H1 (cell line): Measurements from ENCODE around the gene GPC6. TPM values are rescaled to one million over a fixed set of nuclear protein-coding genes. Genes with fewer than 3 reads are reported as not detected.

Experiments used
- CTCF ChIA-PET: fragments of 300-600 bp; sonication (Branson Sonifier 250); formaldehyde crosslinking; loops from one replicate; lab custom pipeline; 2021; ENCODE audit not compliant: partially characterized antibody; lab: Charles Lee
- POLR2A ChIA-PET: fragments of 300-600 bp; sonication (Branson Sonifier 250); formaldehyde crosslinking; loops from one replicate; lab custom pipeline; 2021; ENCODE audit warnings: inconsistent platforms; ENCODE audit not compliant: partially characterized antibody; lab: Charles Lee
- DNase-seq, 2 experiments: peaks; one replicate each; pipeline versions ENCODE4 v3.0.0 to v3.0.0-alpha.2; 2010 to 2022; ENCODE audit warnings: low spot score in 2 of 2, low read depth in 1 of 2, mixed read lengths in 1 of 2
- FAIRE-seq: peaks from 2 replicates; lab custom pipeline; 2011; peaks lifted over from hg19 to GRCh38; lab: Jason Lieb, UNC
- H2AFZ ChIP-seq: 2 replicates; pipeline ENCODE4 v1.8.1; 2012; ENCODE audit warnings: low read length, inconsistent platforms
- H2AK5ac ChIP-seq: 2 replicates; pipeline ENCODE4 v1.6.1; 2013; ENCODE audit warnings: low read depth, low read length
- H2BK120ac ChIP-seq: replicated peaks from 2 replicates; pipeline ENCODE3; 2013; ENCODE audit warnings: low read depth, low read length, inconsistent platforms
- H2BK12ac ChIP-seq: 2 replicates; pipeline ENCODE4 v1.6.1; 2013; ENCODE audit warnings: low read depth, low read length
- H2BK15ac ChIP-seq: 2 replicates; pipeline ENCODE4 v1.6.1; 2013; ENCODE audit warnings: low read length
- H2BK20ac ChIP-seq: 2 replicates; pipeline ENCODE4 v1.6.1; 2013; ENCODE audit warnings: low read length
- H2BK5ac ChIP-seq: 2 replicates; pipeline ENCODE4 v1.6.1; 2013; ENCODE audit warnings: low read depth, low read length
- H3K14ac ChIP-seq: 2 replicates; pipeline ENCODE4 v1.6.1; 2013; ENCODE audit warnings: inconsistent platforms; ENCODE audit not compliant: insufficient read length
- H3K18ac ChIP-seq: 2 replicates; pipeline ENCODE4 v1.6.1; 2013; ENCODE audit warnings: low read length; ENCODE audit errors: extremely low read depth
- H3K23ac ChIP-seq: 2 replicates; pipeline ENCODE4 v1.6.1; 2013; ENCODE audit warnings: inconsistent platforms; ENCODE audit not compliant: insufficient read length
- H3K23me2 ChIP-seq: 2 replicates; pipeline ENCODE4 v1.6.1; 2013; ENCODE audit warnings: low read depth, low read length
- H3K27ac ChIP-seq: 2 replicates; pipeline ENCODE4 v1.6.1; 2011; ENCODE audit warnings: low read depth, low read length, inconsistent platforms
- H3K27me3 ChIP-seq, 4 experiments: replicated peaks in 1 of 4; 1 replicate in 1 of 4; 2 replicates in 3 of 4; pipeline versions ENCODE4 v1.6.1 to v1.8.1; 2011 to 2013; ENCODE audit warnings: low read length in 3 of 4, mild to moderate bottlenecking in 3 of 4, inconsistent platforms in 2 of 4, mixed read lengths in 2 of 4, moderate library complexity in 1 of 4; ENCODE audit not compliant: control insufficient read depth in 3 of 4, insufficient read depth in 3 of 4; ENCODE audit errors: extremely low read depth in 1 of 4
- H3K36me3 ChIP-seq, 4 experiments: 2 replicates each; pipeline versions ENCODE4 v1.6.1 to v1.8.1; 2011 to 2013; ENCODE audit warnings: mild to moderate bottlenecking in 4 of 4, low read length in 3 of 4, moderate library complexity in 2 of 4, control low read depth in 1 of 4, inconsistent platforms in 1 of 4; ENCODE audit not compliant: insufficient read depth in 4 of 4, control insufficient read depth in 2 of 4
- H3K4ac ChIP-seq: replicated peaks from 2 replicates; pipeline ENCODE3; 2013; ENCODE audit warnings: low read length, low read depth, mixed read lengths, inconsistent platforms; ENCODE audit not compliant: insufficient read length
- H3K4me1 ChIP-seq, 4 experiments: replicated peaks in 1 of 4; 1 replicate in 1 of 4; 2 replicates in 3 of 4; pipeline versions ENCODE4 v1.6.1 to v1.8.1; 2011 to 2013; ENCODE audit warnings: low read length in 3 of 4, inconsistent platforms in 2 of 4, mixed read lengths in 1 of 4; ENCODE audit not compliant: insufficient read depth in 4 of 4, control insufficient read depth in 3 of 4
- H3K4me2 ChIP-seq, 2 experiments: 2 replicates each; pipeline versions ENCODE4 v1.6.1 to v1.8.1; 2011 to 2013; ENCODE audit warnings: low read depth in 2 of 2, low read length in 2 of 2, control low read depth in 1 of 2, inconsistent platforms in 1 of 2, mild to moderate bottlenecking in 1 of 2; ENCODE audit not compliant: insufficient read depth in 1 of 2
- H3K4me3 ChIP-seq, 4 experiments: fragments of 200-600, 300-600 bp in 1 of 4; sonication (generic), shearing (Covaris generic), sonication (Bioruptor Twin) in 1 of 4; 2 replicates each; pipeline versions ENCODE4 v1.5.1 to v1.8.1; 2011 to 2016; ENCODE audit warnings: low read length in 4 of 4, low read depth in 3 of 4, control low read depth in 2 of 4, inconsistent platforms in 2 of 4, mild to moderate bottlenecking in 2 of 4, mixed read lengths in 1 of 4, moderate library complexity in 1 of 4; ENCODE audit not compliant: insufficient read depth in 2 of 4; ENCODE audit errors: extremely low read depth in 1 of 4
- H3K56ac ChIP-seq: replicated peaks from 2 replicates; pipeline ENCODE3; 2013; ENCODE audit warnings: low read depth, mild to moderate bottlenecking, mixed read lengths, low read length, inconsistent platforms; ENCODE audit not compliant: insufficient read length
- H3K79me1 ChIP-seq: 2 replicates; pipeline ENCODE4 v1.6.1; 2013; ENCODE audit warnings: low read depth, low read length, control low read depth
- H3K79me2 ChIP-seq, 2 experiments: 2 replicates each; pipeline versions ENCODE4 v1.6.1 to v1.8.1; 2012 to 2013; ENCODE audit warnings: low read length in 2 of 2, mild to moderate bottlenecking in 2 of 2, inconsistent platforms in 1 of 2; ENCODE audit not compliant: insufficient read depth in 2 of 2, control insufficient read depth in 1 of 2
- H3K9ac ChIP-seq, 4 experiments: replicated peaks in 1 of 4; 1 replicate in 1 of 4; 2 replicates in 3 of 4; pipeline versions ENCODE4 v1.6.1 to v1.8.1; 2011 to 2013; ENCODE audit warnings: low read depth in 3 of 4, low read length in 3 of 4, control low read depth in 2 of 4, mild to moderate bottlenecking in 2 of 4, moderate library complexity in 2 of 4, inconsistent platforms in 1 of 4; ENCODE audit errors: extremely low read depth in 1 of 4
- H3K9me3 ChIP-seq, 2 experiments: 2 replicates each; pipeline versions ENCODE4 v1.6.1 to v1.8.1; 2012 to 2013; ENCODE audit warnings: mild to moderate bottlenecking in 2 of 2, moderate library complexity in 2 of 2, control low read depth in 1 of 2, inconsistent platforms in 1 of 2, low read depth in 1 of 2, low read length in 1 of 2, mixed read lengths in 1 of 2; ENCODE audit not compliant: insufficient read depth in 2 of 2
- H4K20me1 ChIP-seq, 2 experiments: replicated peaks in 1 of 2; 2 replicates each; pipeline versions ENCODE3 to v1.8.1; 2011 to 2013; ENCODE audit warnings: inconsistent platforms in 2 of 2, low read length in 2 of 2, mild to moderate bottlenecking in 1 of 2; ENCODE audit not compliant: insufficient read depth in 2 of 2, control insufficient read depth in 1 of 2
- H4K5ac ChIP-seq: 2 replicates; pipeline ENCODE4 v1.6.1; 2013; ENCODE audit warnings: low read length, low read depth, mixed read lengths, inconsistent platforms; ENCODE audit not compliant: insufficient read length
- H4K8ac ChIP-seq: 2 replicates; pipeline ENCODE4 v1.8.0; 2013; ENCODE audit warnings: mild to moderate bottlenecking, moderate library complexity, low read length, inconsistent platforms; ENCODE audit not compliant: insufficient read depth; ENCODE audit errors: extremely low read depth
- H4K91ac ChIP-seq: replicated peaks from 2 replicates; pipeline ENCODE3; 2013; ENCODE audit warnings: low read length, mixed read lengths, inconsistent platforms; ENCODE audit not compliant: insufficient read length
- BRCA1 ChIP-seq: IDR thresholded peaks from 2 replicates; pipeline ENCODE4 v1.6.1; 2012; ENCODE audit warnings: low read depth, low read length, improper control_type of control experiment
- CBX8 ChIP-seq: fragments of 300-800, 300-1000 bp; sonication (generic); IDR thresholded peaks from 2 replicates; pipeline ENCODE4 v1.7.1; 2016; ENCODE audit warnings: low read depth, low read length, borderline replicate concordance
- CTBP2 ChIP-seq: IDR thresholded peaks from 2 replicates; pipeline ENCODE4 v1.7.0; 2011; ENCODE audit warnings: borderline replicate concordance, mild to moderate bottlenecking, moderate library complexity, mixed read lengths, low read length; ENCODE audit not compliant: insufficient read depth, insufficient read length
- MAX ChIP-seq: IDR thresholded peaks from 2 replicates; pipeline ENCODE4 v1.6.1; 2012; ENCODE audit warnings: inconsistent platforms
- RAD21 ChIP-seq, 2 experiments: IDR thresholded peaks in 1 of 2; conservative IDR thresholded peaks in 1 of 2; 2 replicates each; pipeline ENCODE4 v1.6.1; 2011; ENCODE audit warnings: low read depth in 2 of 2, low read length in 2 of 2, improper control_type of control experiment in 1 of 2, inconsistent platforms in 1 of 2, mild to moderate bottlenecking in 1 of 2, moderate library complexity in 1 of 2
- SP1 ChIP-seq: IDR thresholded peaks from 2 replicates; pipeline ENCODE4 v1.6.1; 2011; ENCODE audit warnings: low read depth, low read length
- TEAD4 ChIP-seq: IDR thresholded peaks from 2 replicates; pipeline ENCODE4 v1.6.1; 2012; ENCODE audit warnings: low read depth, low read length, inconsistent platforms, mixed read lengths
- ZNF274 ChIP-seq: IDR thresholded peaks from 2 replicates; pipeline ENCODE4 v1.7.0; 2012; ENCODE audit warnings: low read length, borderline replicate concordance; ENCODE audit errors: extremely low read depth
- WGBS, 2 experiments: shearing (Covaris generic) in 1 of 2; methylation state at CpG; one replicate each; pipeline versions ENCODE4 v1.1.6 to v1.1.7; 2013 to 2015; ENCODE audit warnings: low lambda C conversion rate in 2 of 2, mixed read lengths in 2 of 2, inconsistent platforms in 1 of 2, low coverage in 1 of 2, missing lambda C conversion rate in 1 of 2; ENCODE audit not compliant: insufficient replicate concordance in 2 of 2, insufficient coverage in 1 of 2, insufficient read length in 1 of 2; ENCODE audit errors: extremely low coverage in 1 of 2, missing lambda C conversion rate in 1 of 2; 5-methylcytosine and 5-hydroxymethylcytosine counted together
- long read RNA-seq, 2 experiments: library from RNA in 1 of 2; library from capped mRNA in 1 of 2; stranded (forward); transcript quantifications; one replicate each; pipeline ENCODE4 v2.0.0, GENCODE V29; 2021; ENCODE audit warnings: inconsistent platforms in 1 of 2
- polyA minus RNA-seq, 3 experiments: library from RNA; depleted of rRNA, polyadenylated mRNA; stranded (reverse); fragments of >200 nt; gene quantifications; 1 replicate in 2 of 3; 2 replicates in 1 of 3; pipeline ENCODE4 v1.2.3, GENCODE V29; 2011
- polyA plus RNA-seq, 7 experiments: library from polyadenylated mRNA; depleted of rRNA in 3 of 7; stranded (reverse) in 5 of 7; unstranded in 2 of 7; fragments of >200 nt in 5 of 7; fragments of 200-250 nt in 2 of 7; gene quantifications; 1 replicate in 5 of 7; 2 replicates in 1 of 7; 4 replicates in 1 of 7; pipeline versions ENCODE4 v1.2.1 to v1.2.3, GENCODE V29; 2011 to 2013; ENCODE audit warnings: missing spikeins in 2 of 7, mixed read lengths in 2 of 7
- total RNA-seq: library from RNA; stranded (reverse); fragmentation: NEBNext Ultra II Directional; extraction: Animal tissue kit (Norgen Biotek cat#: 25700); gene quantifications from 2 replicates; pipeline ENCODE4 v1.2.1, GENCODE V29; 2021

Gene GPC6
- total RNA-seq (12.0 and 14.2 TPM in 2 replicates), polyA plus RNA-seq (2011; rRNA removed) (4.1 and 5.4 TPM in 2 replicates), polyA minus RNA-seq (2011; rRNA and poly(A)+ RNA removed) (21.9 and 32.2 TPM in 2 replicates)
- 5.9 TPM for polyA plus RNA-seq (2011; cell fraction: cytosol; rRNA removed)
- 7.8 TPM for polyA plus RNA-seq (2011; cell fraction: nucleus; rRNA removed)
- 8.2 to 11.6 TPM (median 9.7 TPM) in 4 replicates for polyA plus RNA-seq (2012, experiment 1 of 2)
- polyA plus RNA-seq (2012, experiment 2 of 2) = 0.83 TPM
- polyA plus RNA-seq (2013, experiment 1 of 2) = 29.0 TPM
- polyA plus RNA-seq (2013, experiment 2 of 2) = 29.3 TPM
- 14.8 TPM for polyA minus RNA-seq (2011; cell fraction: cytosol; rRNA and poly(A)+ RNA removed)
- polyA minus RNA-seq (2011; cell fraction: nucleus; rRNA and poly(A)+ RNA removed) = 24.6 TPM
- long read RNA-seq, experiment 1, partial matches to known transcripts = 2 of 8 reads
- long read RNA-seq, experiment 1, other reads (novel, unspliced or antisense) = 6 of 8 reads
- long read RNA-seq, experiment 2, partial matches to known transcripts = 0 of 1 reads
- long read RNA-seq, experiment 2, other reads (novel, unspliced or antisense) = 1 of 1 reads

GRCh38 chr13:93226623-93227279 is at the start of gene GPC6:
TSS of gene GPC6 (plus strand) at chr13:93226807.
- Histone ChIP-seq H2BK12ac (0 out of 2 replicates have a peak within 1 kb of the TSS, but pooled peaks have one; percentile 33), H3K36me3 (no peaks in the 10 kb centered on the region), H3K23ac (no peak within 1 kb of the TSS), H3K23me2 (peaks cover 11% of the 10 kb centered on the region; the same call in 1 of the 2 replicates), H2AFZ (peak within 1 kb of the TSS; percentile 37; the same call in 1 of the 2 replicates), H3K4ac (peak within 1 kb of the TSS; percentile 50), H2BK20ac (no peak within 1 kb of the TSS; the same call in 1 of the 2 replicates), H3K27ac (no peak within 1 kb of the TSS), H4K20me1 (no peaks in the 10 kb centered on the region), H3K4me1 (peaks cover 0 to 14% (median 13%) of the 10 kb centered on the region in 4 experiments; a peak in 6 of 7 replicates), H3K4me3 (peak within 1 kb of the TSS; percentile 81 to 89 (median 84)), H3K56ac (peak within 1 kb of the TSS; percentile 48), H2BK15ac (no peak within 1 kb of the TSS; the same call in 1 of the 2 replicates), H3K18ac (peak within 1 kb of the TSS; percentile 76), H4K5ac (no peak within 1 kb of the TSS), H2BK5ac (peak within 1 kb of the TSS; percentile 79; the same call in 1 of the 2 replicates), H2BK120ac (peak within 1 kb of the TSS; percentile 55), H3K79me2 (peaks cover 0 to 20% of the 10 kb centered on the region in 2 experiments; a peak in 2 of 4 replicates), H4K91ac (peak within 1 kb of the TSS; percentile 77), H3K9me3 (no peaks in the 10 kb centered on the region), H3K27me3 (no peaks in the 10 kb centered on the region), H3K4me2 (peak within 1 kb of the TSS; percentile 88 to 98), H3K79me1 (no peaks in the 10 kb centered on the region), H4K8ac (peak within 1 kb of the TSS; percentile 17; the same call in 1 of the 2 replicates), H2AK5ac (no peak within 1 kb of the TSS), H3K14ac (no peak within 1 kb of the TSS), H3K9ac (peak within 1 kb of the TSS; percentile 66 to 80 (median 75))
- CTCF ChIA-PET = interaction anchor here (0.6 to 2.7 kb wide), 7 partner anchors 16 to 1392 kb away, joined by 3 to 10 read pairs (median 4); no protein-coding TSS in a partner anchor
- 3% methylated on average over 17 of the region's 31 CpGs; no CpG with 5 or more reads in 1 of the 2 experiments for WGBS, 2 experiments
- peak; percentile 88 for FAIRE-seq
- no peak for DNase-seq
- POLR2A ChIA-PET = interaction anchor here (1.5 to 2.3 kb wide), 4 partner anchors 9 to 221 kb away, joined by 3 to 23 read pairs (median 6); no protein-coding TSS in a partner anchor
- TF ChIP-seq RAD21 (IDR thresholded peaks at IDR 0.05 in 1 of 2, conservative IDR thresholded peaks at IDR 0.05 in 1 of 2; ENCODE audit: low read depth in 2 of 2, low read length in 2 of 2) = peak in 1 of 2 experiments; percentile 4; a peak in 1 of 4 replicates
- 0 out of 2 replicates have a peak, but pooled peaks have one; percentile 59 for TF ChIP-seq MAX
- TF ChIP-seq CTBP2 = peak; percentile 5
- no peak for TF ChIP-seq ZNF274
- TF ChIP-seq CBX8 = no peak
- TF ChIP-seq TEAD4 = 0 out of 2 replicates have a peak, but pooled peaks have one; percentile 17
- TF ChIP-seq BRCA1 = no peak
- peak; percentile 96 for TF ChIP-seq SP1
